Stimulated activated CD8-positive, alpha-beta memory T cell treated with anti-CD3 and anti-CD28 coated beads, Interleukin-2, amount 100 ng/mL, for 1 hour (primary cell): ENCODE results near the gene TNNT1.
A peak's percentile ranks its signal among the peaks of the same experiment; 100 is the strongest.

Experiments
- DNase-seq, 2 donors: peaks; one replicate each; pipeline ENCODE4 v3.0.0-alpha.2; 2020; ENCODE audit warnings: low read depth in 2 of 2

Gene TNNT1

DNA sequence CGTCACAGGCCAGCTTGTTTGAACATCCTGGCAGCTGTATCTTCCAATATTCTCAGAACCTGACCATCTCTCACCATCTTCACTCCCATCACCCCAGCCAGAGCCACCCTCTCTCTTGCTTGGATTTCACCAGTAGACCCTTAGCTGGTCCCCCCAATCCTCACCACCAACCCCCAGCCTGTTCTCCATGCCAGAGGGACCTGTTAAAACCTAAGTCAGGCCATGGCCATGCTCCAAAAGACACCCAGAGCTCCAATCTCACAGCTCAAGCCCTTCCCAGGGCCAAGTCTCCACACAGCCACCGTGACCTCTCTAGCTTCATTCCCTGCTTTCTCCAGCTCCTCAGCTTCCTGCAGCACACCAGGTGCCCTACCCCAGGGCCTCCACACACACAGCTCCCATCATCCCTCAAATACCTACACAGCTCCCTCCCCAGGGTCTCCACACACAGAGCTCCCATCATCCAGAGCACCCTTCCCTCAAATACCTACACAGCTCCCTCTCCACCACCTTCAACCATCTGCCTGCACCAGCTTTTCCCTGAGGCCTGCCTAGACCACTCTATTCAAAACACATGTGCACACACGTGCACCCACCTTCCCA, 59.6 kb downstream of the TNNT1 start:
- no peak for DNase-seq

DNA sequence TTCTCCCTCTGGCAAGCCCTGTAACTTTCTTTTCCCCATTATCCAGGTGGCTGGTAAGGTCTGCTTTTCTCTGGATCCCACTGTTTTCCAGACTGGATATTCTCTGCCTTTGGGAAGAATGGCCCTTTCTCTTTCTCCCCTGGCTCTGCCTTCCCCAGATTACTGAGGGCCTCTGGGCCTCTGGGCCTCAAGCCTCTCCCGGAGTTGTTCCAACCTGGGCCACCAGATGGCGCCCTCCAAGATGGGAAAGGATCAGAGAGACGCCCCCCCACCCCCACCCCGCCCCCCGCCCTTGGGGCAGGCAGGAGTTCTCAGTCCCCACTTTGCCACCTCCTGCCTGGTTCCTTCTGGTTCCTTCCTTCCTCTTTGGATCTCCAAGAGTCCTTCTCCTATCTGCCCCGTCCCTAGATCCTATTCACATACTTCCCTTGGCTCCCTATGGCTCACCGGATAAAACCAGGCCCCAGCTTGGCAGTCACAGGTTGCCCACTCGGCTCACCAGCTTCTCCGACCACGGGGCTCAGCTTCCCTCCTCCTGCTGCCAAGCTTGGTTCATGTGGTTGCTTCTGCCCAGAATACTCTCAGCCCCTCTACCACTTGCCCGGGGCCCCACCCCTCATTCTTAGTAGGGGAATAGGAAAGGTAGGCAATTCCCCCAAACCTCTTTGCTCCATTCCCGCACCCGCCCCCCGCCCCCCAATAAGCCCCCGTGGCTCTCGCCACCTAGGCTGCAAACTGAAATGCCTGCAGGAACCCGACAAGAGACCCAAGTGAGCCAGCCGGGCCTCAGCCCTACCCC, 60.3 kb downstream of the TNNT1 start:
- peak; percentile 61 to 62 for DNase-seq

GRCh38 chr19:55088021-55088451, 61.0 kb downstream of the TNNT1 start:
- no peak for DNase-seq

GRCh38 chr19:55087542-55087901, 61.5 kb downstream of the TNNT1 start:
- DNase-seq: no peak

DNA sequence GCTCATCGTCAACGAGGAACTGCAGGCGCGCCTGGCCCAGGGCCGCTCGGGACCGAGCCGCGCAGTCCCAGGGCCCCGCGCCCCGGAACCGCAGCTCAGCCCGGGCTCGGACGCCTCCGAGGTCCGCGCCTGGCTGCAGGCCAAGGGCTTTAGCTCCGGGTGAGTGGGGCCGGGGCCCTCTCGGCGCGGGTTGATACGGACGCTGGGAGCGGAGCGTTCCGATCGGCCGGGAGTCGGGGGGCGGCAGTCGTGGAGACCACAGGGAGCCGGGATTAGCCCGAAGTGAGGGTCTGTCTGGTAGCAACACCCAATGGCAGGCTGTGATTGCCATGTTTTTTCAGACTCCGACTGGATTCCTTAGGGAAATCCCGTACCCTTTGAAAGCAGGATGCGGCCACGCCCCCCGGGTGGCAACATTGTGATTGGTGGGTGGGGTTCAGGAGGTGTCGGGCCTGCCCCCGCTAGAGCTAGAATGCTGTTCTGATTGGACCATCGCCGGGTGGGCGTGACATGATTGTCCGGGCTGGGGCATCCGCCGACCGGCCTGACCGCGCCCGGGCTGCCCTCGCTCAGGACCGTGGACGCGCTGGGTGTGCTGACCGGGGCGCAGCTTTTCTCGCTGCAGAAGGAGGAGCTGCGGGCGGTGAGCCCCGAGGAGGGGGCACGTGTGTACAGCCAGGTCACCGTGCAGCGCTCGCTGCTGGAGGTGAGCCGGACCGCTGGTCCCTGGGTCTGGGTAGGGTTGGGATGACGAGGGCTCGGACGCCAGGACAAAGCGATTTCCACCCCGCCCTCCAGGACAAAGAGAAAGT, 62.1 kb downstream of the TNNT1 start:
- peak in 1 of 2 donors; percentile 25 for DNase-seq

- no peak for DNase-seq
Measured at GRCh38 chr19:55085923-55086715, 62.9 kb downstream of the TNNT1 start.

DNA sequence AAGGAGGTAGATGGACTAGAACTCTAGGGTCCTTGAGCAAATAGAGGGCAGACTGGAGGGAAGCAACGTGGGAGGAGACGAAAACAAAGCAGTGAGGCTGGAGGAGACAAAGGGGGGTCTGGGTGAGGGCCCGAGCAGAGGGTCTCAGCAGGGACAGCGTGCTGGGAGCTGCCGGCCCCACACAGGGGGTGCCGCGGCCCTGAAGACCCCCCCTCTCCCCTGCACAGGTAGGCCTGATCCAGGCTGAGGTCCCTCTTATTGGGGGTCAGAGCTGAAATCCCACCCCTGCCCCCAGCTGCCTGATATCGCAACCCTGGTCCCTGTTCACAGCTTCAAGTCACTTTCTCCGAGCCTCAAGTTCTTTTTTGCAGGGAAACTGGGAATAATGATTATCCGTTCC, 64.6 kb downstream of the TNNT1 start:
- DNase-seq: no peak

- no peak for DNase-seq
Measured at GRCh38 chr19:55083004-55083850, 65.8 kb downstream of the TNNT1 start.
